Psoas muscle (tissue), 8 donors: Measurements from ENCODE around the gene PPA1. TPM values are rescaled to one million over a fixed set of nuclear protein-coding genes. Genes with fewer than 3 reads are reported as not detected.

ENCODE experiments used
- ATAC-seq, 4 donors: fragments of 200-7000 bp; cut with Tn5 transposase; one replicate each; pipeline ENCODE4 v1.9.1; 2020; ENCODE audit warnings: moderate library complexity in 3 of 4, mild to moderate bottlenecking in 2 of 4
- DNase-seq, 2 donors: peaks; one replicate each; pipeline ENCODE4 v3.0.0-alpha.2; 2020
- H3K27ac ChIP-seq: fragments of 200-600 bp; one replicate; pipeline ENCODE4 v1.8.0; 2022
- H3K27me3 ChIP-seq, 3 donors: fragments of 200-600 bp in 1 of 3; one replicate each; pipeline versions ENCODE4 v1.6.1 to v1.8.0; 2013 to 2022; ENCODE audit warnings: low read length in 2 of 3, mild to moderate bottlenecking in 2 of 3, moderate library complexity in 1 of 3; ENCODE audit not compliant: insufficient read depth in 3 of 3
- H3K36me3 ChIP-seq, 2 donors: fragments of 200-600 bp in 1 of 2; one replicate each; pipeline versions ENCODE4 v1.6.1 to v1.8.0; 2013 to 2022; ENCODE audit warnings: low read depth in 1 of 2, mild to moderate bottlenecking in 1 of 2, moderate library complexity in 1 of 2; ENCODE audit not compliant: insufficient read depth in 1 of 2
- H3K4me1 ChIP-seq: fragments of 200-600 bp; one replicate; pipeline ENCODE4 v1.8.0; 2022
- H3K4me3 ChIP-seq: fragments of 200-600 bp; one replicate; pipeline ENCODE4 v1.8.0; 2022; ENCODE audit warnings: mild to moderate bottlenecking
- H3K9me3 ChIP-seq: fragments of 200-600 bp; one replicate; pipeline ENCODE4 v1.8.0; 2022
- CTCF ChIP-seq: fragments of 200-600 bp; IDR thresholded peaks from one replicate; pipeline ENCODE4 v1.8.0; 2022; ENCODE audit warnings: antibody characterized with exemption
- WGBS, 3 donors: extraction: QIAGEN DNeasy Blood & Tissue Kit; methylation state at CpG; one replicate each; pipeline versions ENCODE4 v1.1.6 to v1.1.7; 2013; 5-methylcytosine and 5-hydroxymethylcytosine counted together
- intact Hi-C, 2 donors: fragments of 100-400 bp; cut with DNase I; formaldehyde crosslinking; loops; one replicate each; pipeline versions ENCODE4 v1.11.0 to v1.14.2; 2022
- long read RNA-seq, 2 donors: library from polyadenylated mRNA; unstranded; transcript quantifications; one replicate each; pipeline ENCODE4 v2.0.0, GENCODE V29; 2021
- polyA plus RNA-seq, 3 donors: library from polyadenylated mRNA; stranded (reverse); fragments of 200-250 nt; gene quantifications; one replicate each; pipeline ENCODE4 v1.2.3, GENCODE V29; 2013
- total RNA-seq, 4 donors: library from RNA; stranded (reverse); fragmentation: NEBNext Ultra II Directional in 2 of 4; extraction: Animal tissue kit (Norgen Biotek cat#: 25700) in 2 of 4; gene quantifications; one replicate each; pipeline versions ENCODE4 v1.2.1 to v1.2.4, GENCODE V29; 2021 to 2023
- donor health status: healthy with polysubstance abuse.
- donor health status: DM: no; HTN: no; CAD: no; lungs with moderate emphysema.
- donor health status: Bipolar disorder and iron deficiency.
- donor health status: healthy.
- donor health status: DM: yes; HTN: yes; CAD: no.
- donor health status: DM: no; HTN: no; CAD: no.
- donor health status: DM: no; HTN: no; CAD: no.
- donor health status: DM: yes; HTN: yes; CAD: no.

PPA1 gene
- total RNA-seq: 100 to 1,000 TPM in 3 of 4 donors, 10 to 100 TPM in 1; 95.3 to 131 (median 114) TPM
- 100 to 1,000 TPM; 144 to 211 (median 159) TPM for polyA plus RNA-seq
- long read RNA-seq, donor 1, transcript PPA1-202 (11 exons, 1,295 nt): major isoform, 98 of 99 reads
- long read RNA-seq, donor 1, partial matches to known transcripts: 1 of 99 reads
- long read RNA-seq, donor 1, other reads (novel, unspliced or antisense): 0 of 99 reads
- long read RNA-seq, donor 2, transcript PPA1-202 (11 exons, 1,295 nt): major isoform, 162 of 167 reads
- long read RNA-seq, donor 2, partial matches to known transcripts: 2 of 167 reads
- long read RNA-seq, donor 2, other reads (novel, unspliced or antisense): 3 of 167 reads

- H3K36me3 ChIP-seq: peaks cover 3 to 24% of the 10 kb centered on the region in 2 donors
- TF ChIP-seq CTCF: peak; percentile 27
- WGBS, 3 donors: 0 to 1% (median 1%) methylated on average over 53 to 74 of the region's 74 CpGs
These were observed at the start of gene PPA1 for GRCh38 chr10:70233109-70233938. Gene PPA1 (minus strand): TSS chr10:70233429. CDS start chr10:70233327, 102 bp downstream.

GRCh38 chr10:70281609-70282008 lies 48.4 kb upstream of the PPA1 start:
- Histone ChIP-seq H3K27me3 (peaks cover 0 to 44% (median 7%) of the 10 kb centered on the region in 3 donors), H3K4me3 (no peak overlapping the region), H3K27ac (no peak overlapping the region), H3K36me3 (no peaks in the 10 kb centered on the region), H3K4me1 (peaks cover 7% of the 10 kb centered on the region), H3K9me3 (no peaks in the 10 kb centered on the region)
- no peak for TF ChIP-seq CTCF
- DNase-seq (no peak), ATAC-seq (no peak)
- WGBS, 3 donors: 81 to 90% (median 86%) methylated on average over 1 of the region's 1 CpG
- intact Hi-C loops: no loop called here

More at GRCh38 chr10:70233109-70233938, at the start of gene PPA1:
- H3K4me1 ChIP-seq: peaks cover 16% of the 10 kb centered on the region
- H3K27ac ChIP-seq: peak within 1 kb of the TSS; percentile 84
- ATAC-seq (peak; percentile 98 to 99 (median 98)), DNase-seq (peak; percentile 99 to 100)
- no peaks in the 10 kb centered on the region for H3K9me3 ChIP-seq
- intact Hi-C loops: no loop called here
- peak within 1 kb of the TSS; percentile 93 for H3K4me3 ChIP-seq
- H3K27me3 ChIP-seq: no peaks in the 10 kb centered on the region

GRCh38 chr10:70280099-70280498 lies 46.9 kb upstream of the PPA1 start:
- TF ChIP-seq CTCF: no peak
- Histone ChIP-seq H3K27ac (no peak overlapping the region), H3K9me3 (no peaks in the 10 kb centered on the region), H3K27me3 (peaks cover 0 to 32% (median 7%) of the 10 kb centered on the region in 3 donors), H3K36me3 (no peaks in the 10 kb centered on the region), H3K4me3 (no peak overlapping the region), H3K4me1 (peaks cover 7% of the 10 kb centered on the region)
- ATAC-seq: no peak
- 79 to 94% (median 81%) methylated on average over 6 of the region's 6 CpGs for WGBS, 3 donors
- DNase-seq: no peak
- intact Hi-C loops: no loop called here

GRCh38 chr10:70277396-70278030 lies 44.3 kb upstream of the PPA1 start:
- 80 to 85% (median 85%) methylated on average over 3 of the region's 3 CpGs for WGBS, 3 donors
- H3K27ac ChIP-seq: no peak overlapping the region

More at GRCh38 chr10:70277396-70278030, 44.3 kb upstream of the PPA1 start:
- no peaks in the 10 kb centered on the region for H3K36me3 ChIP-seq
- TF ChIP-seq CTCF: no peak
- H3K4me1 ChIP-seq: no peaks in the 10 kb centered on the region
- H3K27me3 ChIP-seq: peaks cover 0 to 6% (median 0%) of the 10 kb centered on the region in 3 donors
- H3K4me3 ChIP-seq: no peak overlapping the region
- intact Hi-C loops: no loop called here
- no peaks in the 10 kb centered on the region for H3K9me3 ChIP-seq
- ATAC-seq (no peak), DNase-seq (no peak)
